ENCODE results near the gene TCAIM.

The TCAIM gene

GRCh38 chr3:44338010-44338827, at the start of gene TCAIM:
Gene TCAIM, plus strand, starts transcription at chr3:44338766. Its CDS starts 16,017 bp downstream, at chr3:44354783.
- Histone ChIP-seq H3K4me3 (ENCODE audit: low read depth in 1 of 2, low read length in 2 of 2) (peak within 1 kb of the TSS; percentile 68 to 99), H3K9me3 (ENCODE audit: control insufficient read depth in 1 of 2, low read length in 2 of 2) (no peaks in the 10 kb centered on the region), H3K27me3 (ENCODE audit: low read depth, low read length) (no peaks in the 10 kb centered on the region), H3K36me3 (ENCODE audit: control insufficient read depth in 1 of 2, insufficient read depth in 2 of 2, low read length in 2 of 2) (no peaks in the 10 kb centered on the region), H3K27ac (ENCODE audit: low read length) (peak within 1 kb of the TSS; percentile 99), H3K4me1 (ENCODE audit: control insufficient read depth in 1 of 2, insufficient read depth in 2 of 2, low read length in 2 of 2) (peaks cover 4 to 19% of the 10 kb centered on the region in 2 donors)

GRCh38 chr3:44289882-44290462, 48.6 kb upstream of the TCAIM start:
- no peaks in the 10 kb centered on the region for H3K4me1 ChIP-seq (ENCODE audit: control insufficient read depth in 1 of 2, insufficient read depth in 2 of 2, low read length in 2 of 2)
- no peak overlapping the region for H3K27ac ChIP-seq (ENCODE audit: low read length)
- H3K4me3 ChIP-seq (ENCODE audit: low read depth in 1 of 2, low read length in 2 of 2): no peak overlapping the region
- H3K27me3 ChIP-seq (ENCODE audit: low read depth, low read length): no peaks in the 10 kb centered on the region
- no peaks in the 10 kb centered on the region for H3K9me3 ChIP-seq (ENCODE audit: control insufficient read depth in 1 of 2, low read length in 2 of 2)
- H3K36me3 ChIP-seq (ENCODE audit: control insufficient read depth in 1 of 2, insufficient read depth in 2 of 2, low read length in 2 of 2): no peaks in the 10 kb centered on the region

- Histone ChIP-seq H3K4me1 (ENCODE audit: control insufficient read depth in 1 of 2, insufficient read depth in 2 of 2, low read length in 2 of 2) (no peaks in the 10 kb centered on the region), H3K36me3 (ENCODE audit: control insufficient read depth in 1 of 2, insufficient read depth in 2 of 2, low read length in 2 of 2) (no peaks in the 10 kb centered on the region), H3K27ac (ENCODE audit: low read length) (no peak overlapping the region), H3K9me3 (ENCODE audit: control insufficient read depth in 1 of 2, low read length in 2 of 2) (no peaks in the 10 kb centered on the region), H3K27me3 (ENCODE audit: low read depth, low read length) (no peaks in the 10 kb centered on the region), H3K4me3 (ENCODE audit: low read depth in 1 of 2, low read length in 2 of 2) (no peak overlapping the region)
Measured at GRCh38 chr3:44292276-44292675, 46.3 kb upstream of the TCAIM start.

- no peak overlapping the region for H3K27ac ChIP-seq (ENCODE audit: low read length)
- H3K27me3 ChIP-seq (ENCODE audit: low read depth, low read length): no peaks in the 10 kb centered on the region
- H3K36me3 ChIP-seq (ENCODE audit: control insufficient read depth in 1 of 2, insufficient read depth in 2 of 2, low read length in 2 of 2): no peaks in the 10 kb centered on the region
- H3K9me3 ChIP-seq (ENCODE audit: control insufficient read depth in 1 of 2, low read length in 2 of 2): no peaks in the 10 kb centered on the region
- H3K4me3 ChIP-seq (ENCODE audit: low read depth in 1 of 2, low read length in 2 of 2): no peak overlapping the region
- H3K4me1 ChIP-seq (ENCODE audit: control insufficient read depth in 1 of 2, insufficient read depth in 2 of 2, low read length in 2 of 2): no peaks in the 10 kb centered on the region
Measured at GRCh38 chr3:44292947-44293346, 45.6 kb upstream of the TCAIM start.

- no peaks in the 10 kb centered on the region for H3K9me3 ChIP-seq (ENCODE audit: control insufficient read depth in 1 of 2, low read length in 2 of 2)
- no peaks in the 10 kb centered on the region for H3K27me3 ChIP-seq (ENCODE audit: low read depth, low read length)
- H3K4me1 ChIP-seq (ENCODE audit: control insufficient read depth in 1 of 2, insufficient read depth in 2 of 2, low read length in 2 of 2): no peaks in the 10 kb centered on the region
- H3K27ac ChIP-seq (ENCODE audit: low read length): no peak overlapping the region
- H3K4me3 ChIP-seq (ENCODE audit: low read depth in 1 of 2, low read length in 2 of 2): no peak overlapping the region
- no peaks in the 10 kb centered on the region for H3K36me3 ChIP-seq (ENCODE audit: control insufficient read depth in 1 of 2, insufficient read depth in 2 of 2, low read length in 2 of 2)
Measured at GRCh38 chr3:44297255-44297654, 41.3 kb upstream of the TCAIM start.

DNA sequence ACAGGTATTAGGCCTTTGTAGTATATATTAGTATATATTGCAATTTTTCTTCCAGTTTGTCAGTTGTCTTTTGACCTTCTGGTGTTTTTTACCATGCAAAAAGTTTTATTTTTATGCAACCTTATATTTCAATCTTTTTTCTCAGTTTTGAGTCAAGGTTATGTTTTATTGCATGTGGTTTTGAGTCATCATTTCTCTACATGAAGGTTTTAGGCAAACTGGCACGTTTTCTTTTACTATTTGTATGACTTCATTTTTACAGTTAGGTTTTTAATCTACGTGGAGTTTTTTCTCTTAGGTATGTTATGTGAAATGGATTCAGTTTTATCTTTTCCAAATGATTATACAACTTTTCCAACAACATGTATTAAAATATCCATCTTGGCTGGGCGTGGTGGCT, 36.8 kb upstream of the TCAIM start:
- H3K36me3 ChIP-seq (ENCODE audit: control insufficient read depth in 1 of 2, insufficient read depth in 2 of 2, low read length in 2 of 2): no peaks in the 10 kb centered on the region
- no peaks in the 10 kb centered on the region for H3K9me3 ChIP-seq (ENCODE audit: control insufficient read depth in 1 of 2, low read length in 2 of 2)
- H3K27ac ChIP-seq (ENCODE audit: low read length): no peak overlapping the region
- H3K4me3 ChIP-seq (ENCODE audit: low read depth in 1 of 2, low read length in 2 of 2): no peak overlapping the region
- no peaks in the 10 kb centered on the region for H3K4me1 ChIP-seq (ENCODE audit: control insufficient read depth in 1 of 2, insufficient read depth in 2 of 2, low read length in 2 of 2)
- no peaks in the 10 kb centered on the region for H3K27me3 ChIP-seq (ENCODE audit: low read depth, low read length)

DNA sequence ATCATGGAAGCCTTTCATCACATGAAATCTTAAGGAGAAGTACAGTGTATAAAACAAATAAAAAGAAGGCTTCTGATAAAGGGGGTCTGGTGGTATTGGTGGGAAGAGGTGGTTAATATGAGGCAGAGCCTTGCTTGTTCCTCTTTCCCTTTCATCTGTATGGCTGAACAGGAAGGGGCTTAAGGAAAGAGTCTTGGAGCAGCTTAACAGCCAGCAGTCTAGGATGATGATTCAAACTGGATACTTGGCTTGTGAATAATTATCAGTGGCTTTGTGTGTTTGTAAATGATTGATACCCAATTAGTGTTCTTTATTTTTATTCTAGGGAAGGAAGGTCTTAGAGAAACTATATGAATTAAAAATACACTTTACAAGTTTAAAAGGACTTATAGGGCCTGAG, 29.1 kb upstream of the TCAIM start:
- Histone ChIP-seq H3K36me3 (ENCODE audit: control insufficient read depth in 1 of 2, insufficient read depth in 2 of 2, low read length in 2 of 2) (no peaks in the 10 kb centered on the region), H3K4me1 (ENCODE audit: control insufficient read depth in 1 of 2, insufficient read depth in 2 of 2, low read length in 2 of 2) (no peaks in the 10 kb centered on the region), H3K4me3 (ENCODE audit: low read depth in 1 of 2, low read length in 2 of 2) (no peak overlapping the region), H3K9me3 (ENCODE audit: control insufficient read depth in 1 of 2, low read length in 2 of 2) (no peaks in the 10 kb centered on the region), H3K27ac (ENCODE audit: low read length) (no peak overlapping the region), H3K27me3 (ENCODE audit: low read depth, low read length) (no peaks in the 10 kb centered on the region)

DNA sequence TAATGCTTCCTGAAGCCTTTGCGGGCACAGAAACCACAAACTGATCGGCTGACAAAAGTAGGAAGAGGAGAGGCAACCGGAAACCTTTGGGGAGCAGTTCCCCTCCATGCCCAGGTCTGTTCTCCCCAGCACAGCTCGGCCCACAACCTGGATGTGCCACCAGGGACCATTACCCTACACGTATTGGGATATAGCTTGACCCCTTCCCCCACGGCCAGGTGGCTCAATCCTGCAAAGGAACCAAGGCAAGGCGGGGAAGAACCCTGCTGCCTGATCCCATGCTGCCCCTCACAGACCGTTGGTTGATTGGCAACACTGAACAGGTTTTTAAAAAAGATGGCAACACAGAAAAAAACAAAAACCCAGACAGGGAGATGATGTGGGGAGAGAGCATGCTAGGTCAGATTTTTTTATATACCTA, 19.7 kb upstream of the TCAIM start:
- H3K4me3 ChIP-seq (ENCODE audit: low read depth in 1 of 2, low read length in 2 of 2): no peak overlapping the region
- no peaks in the 10 kb centered on the region for H3K36me3 ChIP-seq (ENCODE audit: control insufficient read depth in 1 of 2, insufficient read depth in 2 of 2, low read length in 2 of 2)
- no peak overlapping the region for H3K27ac ChIP-seq (ENCODE audit: low read length)
- H3K4me1 ChIP-seq (ENCODE audit: control insufficient read depth in 1 of 2, insufficient read depth in 2 of 2, low read length in 2 of 2): no peaks in the 10 kb centered on the region
- no peaks in the 10 kb centered on the region for H3K9me3 ChIP-seq (ENCODE audit: control insufficient read depth in 1 of 2, low read length in 2 of 2)
- H3K27me3 ChIP-seq (ENCODE audit: low read depth, low read length): no peaks in the 10 kb centered on the region

- Histone ChIP-seq H3K4me3 (ENCODE audit: low read depth in 1 of 2, low read length in 2 of 2) (no peak overlapping the region), H3K36me3 (ENCODE audit: control insufficient read depth in 1 of 2, insufficient read depth in 2 of 2, low read length in 2 of 2) (no peaks in the 10 kb centered on the region), H3K27me3 (ENCODE audit: low read depth, low read length) (no peaks in the 10 kb centered on the region), H3K27ac (ENCODE audit: low read length) (no peak overlapping the region), H3K9me3 (ENCODE audit: control insufficient read depth in 1 of 2, low read length in 2 of 2) (no peaks in the 10 kb centered on the region), H3K4me1 (ENCODE audit: control insufficient read depth in 1 of 2, insufficient read depth in 2 of 2, low read length in 2 of 2) (no peaks in the 10 kb centered on the region)
Measured at GRCh38 chr3:44321335-44321734, 17.2 kb upstream of the TCAIM start.

DNA sequence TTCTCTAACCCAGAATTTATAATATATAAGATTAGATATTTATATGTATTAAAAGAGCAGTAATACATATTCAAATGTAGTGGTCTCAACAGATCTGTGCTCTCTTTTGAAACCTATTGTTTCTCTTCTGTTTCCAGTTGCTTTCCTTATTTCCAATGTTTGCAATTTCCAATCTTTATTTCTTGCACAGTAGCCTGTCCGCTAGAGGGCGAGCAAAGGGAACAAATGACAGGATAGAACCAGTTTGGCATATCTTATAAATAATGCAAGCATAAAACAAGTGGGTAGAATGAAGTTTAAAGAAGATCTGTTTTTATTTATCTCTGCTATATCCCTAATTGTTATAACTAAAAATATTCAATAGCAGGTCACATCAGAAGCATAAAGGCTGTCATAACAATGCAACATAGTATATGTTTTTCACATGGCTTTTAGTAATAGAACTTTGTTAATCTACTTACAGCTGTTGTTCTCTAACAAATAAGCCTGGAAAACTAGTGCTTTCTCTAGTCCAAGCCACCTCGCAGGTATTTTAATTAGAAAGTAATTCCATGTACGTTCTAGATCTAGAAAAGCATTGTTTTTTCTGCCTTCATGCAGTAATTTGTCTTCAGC, 15.1 kb upstream of the TCAIM start:
- Histone ChIP-seq H3K9me3 (ENCODE audit: control insufficient read depth in 1 of 2, low read length in 2 of 2) (no peaks in the 10 kb centered on the region), H3K36me3 (ENCODE audit: control insufficient read depth in 1 of 2, insufficient read depth in 2 of 2, low read length in 2 of 2) (no peaks in the 10 kb centered on the region), H3K4me1 (ENCODE audit: control insufficient read depth in 1 of 2, insufficient read depth in 2 of 2, low read length in 2 of 2) (no peaks in the 10 kb centered on the region), H3K4me3 (ENCODE audit: low read depth in 1 of 2, low read length in 2 of 2) (no peak overlapping the region), H3K27me3 (ENCODE audit: low read depth, low read length) (no peaks in the 10 kb centered on the region), H3K27ac (ENCODE audit: low read length) (no peak overlapping the region)

DNA sequence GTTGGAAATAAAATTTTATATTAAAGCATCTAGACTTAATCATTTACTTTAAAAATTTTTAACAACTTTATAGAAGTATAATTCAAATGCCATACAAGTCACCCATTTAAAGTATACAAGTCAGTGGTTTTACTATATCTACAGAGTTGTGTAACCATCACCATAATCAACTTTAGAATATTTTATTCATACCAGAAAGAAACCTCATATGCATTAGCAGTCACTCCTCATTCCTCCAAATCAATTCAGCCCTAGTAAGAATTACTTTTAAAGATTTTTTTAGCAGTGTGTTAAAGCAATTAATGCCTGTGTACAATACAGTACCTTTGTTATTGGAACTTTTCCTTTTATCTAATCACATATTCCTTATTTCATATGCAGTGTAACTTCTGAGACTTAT, 14.0 kb upstream of the TCAIM start:
- Histone ChIP-seq H3K4me3 (ENCODE audit: low read depth in 1 of 2, low read length in 2 of 2) (no peak overlapping the region), H3K27ac (ENCODE audit: low read length) (no peak overlapping the region), H3K9me3 (ENCODE audit: control insufficient read depth in 1 of 2, low read length in 2 of 2) (no peaks in the 10 kb centered on the region), H3K27me3 (ENCODE audit: low read depth, low read length) (no peaks in the 10 kb centered on the region), H3K36me3 (ENCODE audit: control insufficient read depth in 1 of 2, insufficient read depth in 2 of 2, low read length in 2 of 2) (no peaks in the 10 kb centered on the region), H3K4me1 (ENCODE audit: control insufficient read depth in 1 of 2, insufficient read depth in 2 of 2, low read length in 2 of 2) (no peaks in the 10 kb centered on the region)
